ENCODE measurements around the gene SLPI. TPM values are rescaled to one million over a fixed set of nuclear protein-coding genes. Genes with fewer than 3 reads are reported as not detected.

SLPI gene
- total RNA-seq, 1 experiment from 2014 or later, result 13.5 TPM

- DNase-seq (ENCODE audit: low spot score), result no peak
These were observed 21.0 kb upstream of the SLPI start for GRCh38 chr20:45275338-45275737.

DNA sequence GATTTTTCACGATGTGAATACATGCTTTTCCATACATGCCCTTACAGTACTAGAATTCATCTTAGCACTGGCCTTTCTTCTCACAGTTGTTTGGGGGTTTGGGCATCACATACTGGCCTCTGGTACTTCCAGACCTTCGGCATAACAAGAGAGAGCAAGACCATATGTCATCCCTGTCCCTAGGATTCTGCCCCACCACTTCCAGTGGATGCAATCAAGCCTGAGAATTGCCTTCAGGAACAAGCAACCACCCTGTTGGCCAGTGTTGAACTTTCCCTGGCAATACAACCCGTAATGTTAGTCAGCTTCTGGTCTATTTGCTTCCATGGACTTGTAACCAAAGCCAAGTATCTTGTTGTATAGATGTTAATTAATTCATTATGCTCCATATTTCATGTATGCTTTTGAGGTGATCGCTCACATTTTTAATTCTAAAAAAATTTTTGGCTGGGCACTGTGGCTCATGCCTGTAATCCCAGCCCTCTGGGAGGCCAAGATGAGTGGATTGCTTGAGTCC lies 15.4 kb upstream of the SLPI start:
- DNase-seq (ENCODE audit: low spot score), result no peak

GRCh38 chr20:45269056-45269455 lies 14.7 kb upstream of the SLPI start:
- DNase-seq (ENCODE audit: low spot score), result no peak

GRCh38 chr20:45268531-45268930 lies 14.2 kb upstream of the SLPI start:
- DNase-seq (ENCODE audit: low spot score), result no peak

- DNase-seq (ENCODE audit: low spot score), result no peak
These were observed 12.6 kb upstream of the SLPI start for GRCh38 chr20:45266977-45267376.

DNA sequence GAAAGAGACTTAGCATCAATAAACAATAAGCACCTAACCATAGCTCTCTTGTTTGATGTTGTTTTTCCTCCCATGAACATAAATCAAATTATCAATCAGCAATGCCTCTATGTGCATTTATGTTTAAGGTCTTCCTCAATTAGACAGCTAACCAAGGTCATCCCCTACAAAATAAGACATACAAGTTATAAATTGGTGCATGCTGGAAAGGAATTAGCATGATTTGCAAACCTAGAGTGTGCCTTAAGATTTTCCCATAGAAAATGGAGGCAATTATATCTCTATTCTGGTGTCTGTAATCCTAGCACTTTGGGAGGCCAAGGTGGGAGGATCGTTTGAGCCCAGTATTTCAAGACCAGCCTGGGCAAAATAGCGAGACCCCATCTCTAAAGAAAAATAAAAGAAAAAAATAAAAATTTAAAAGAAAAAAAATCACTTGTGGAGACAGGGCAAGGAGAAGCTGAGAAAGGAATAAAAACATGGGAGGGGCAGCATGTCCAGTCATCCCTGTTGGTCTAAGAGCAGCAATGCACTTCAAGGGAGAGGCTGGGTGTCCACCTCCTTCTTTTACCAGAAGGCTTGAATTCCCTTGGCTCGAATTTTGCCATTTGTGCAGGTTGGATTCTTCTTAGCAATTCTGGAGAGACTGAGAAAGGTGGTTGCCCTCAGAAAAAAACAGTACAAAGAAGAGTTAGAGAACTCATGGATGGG lies 9.3 kb upstream of the SLPI start:
- no peak for DNase-seq (ENCODE audit: low spot score)

- DNase-seq (ENCODE audit: low spot score), result no peak
These were observed 4.3 kb upstream of the SLPI start for GRCh38 chr20:45258664-45259063.

- DNase-seq (ENCODE audit: low spot score), result no peak
These were observed 3.9 kb upstream of the SLPI start for GRCh38 chr20:45258259-45258658.

DNA sequence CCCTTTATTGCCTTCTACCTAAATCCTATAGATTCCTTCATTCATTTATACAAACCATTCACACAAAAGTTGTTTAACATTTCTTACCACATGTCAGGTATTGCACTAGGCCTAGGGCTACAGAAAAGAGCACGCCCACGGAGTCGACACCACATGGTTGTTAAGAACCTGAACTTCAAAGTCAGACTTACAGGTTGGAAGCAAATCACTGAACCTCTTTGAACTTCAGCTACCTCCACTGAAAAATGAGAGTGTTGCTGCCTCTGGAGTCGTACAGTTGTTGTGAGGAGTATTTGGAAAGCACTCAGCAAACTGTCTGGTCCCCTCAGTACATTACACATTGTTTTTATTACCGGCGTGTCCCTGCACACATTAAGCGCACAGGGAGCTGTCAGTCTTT lies 3.3 kb upstream of the SLPI start:
- no peak for DNase-seq (ENCODE audit: low spot score)

DNA sequence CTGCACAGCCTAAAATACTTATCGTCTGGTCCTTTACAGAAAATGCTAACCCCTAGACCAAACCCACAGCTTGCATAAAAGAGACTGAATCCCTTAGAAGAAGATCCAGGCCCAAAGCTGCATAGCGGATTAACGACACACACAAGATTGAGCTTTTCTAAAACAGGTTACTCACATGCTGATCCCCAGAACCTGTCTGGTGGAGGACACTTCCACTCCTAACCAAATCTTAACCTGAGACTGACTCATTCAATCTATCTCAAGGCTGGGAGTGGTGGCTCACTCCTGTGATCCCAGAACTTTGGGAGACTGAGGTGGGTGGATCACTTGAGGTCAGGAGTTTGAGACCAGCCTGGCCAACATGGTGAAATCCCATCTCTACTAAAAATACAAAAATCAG lies 2.8 kb upstream of the SLPI start:
- no peak for DNase-seq (ENCODE audit: low spot score)

DNA sequence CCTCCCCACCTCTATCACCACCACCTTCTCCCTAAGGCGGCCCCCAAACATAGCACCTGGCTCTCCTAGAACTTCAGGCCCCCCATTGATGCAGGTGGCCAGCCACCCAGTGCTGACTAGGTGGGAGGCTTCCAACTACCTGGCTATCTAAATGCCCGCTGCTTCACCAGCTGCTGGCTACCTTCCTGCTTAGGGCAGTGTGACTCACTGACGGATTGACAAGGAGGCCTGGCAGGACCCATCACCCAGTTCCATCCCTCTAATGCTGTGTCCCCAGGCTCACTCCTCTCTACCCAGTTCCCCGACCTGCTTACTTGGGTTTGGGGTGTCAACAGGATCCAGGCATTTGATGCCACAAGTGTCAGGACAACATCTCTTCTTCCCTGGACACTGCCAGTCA lies 1.1 kb downstream of the SLPI start:
- peak; percentile 38 for DNase-seq (ENCODE audit: low spot score)

- DNase-seq (ENCODE audit: low spot score), result no peak
These were observed 2.3 kb downstream of the SLPI start for GRCh38 chr20:45251884-45252560.

- no peak for DNase-seq (ENCODE audit: low spot score)
These were observed 5.8 kb downstream of the SLPI start for GRCh38 chr20:45248609-45249008.

- no peak for DNase-seq (ENCODE audit: low spot score)
These were observed 6.5 kb downstream of the SLPI start for GRCh38 chr20:45247865-45248264.

- no peak for DNase-seq (ENCODE audit: low spot score)
These were observed 8.3 kb downstream of the SLPI start for GRCh38 chr20:45246109-45246508.

GRCh38 chr20:45238139-45238538 lies 16.2 kb downstream of the SLPI start:
- no peak for DNase-seq (ENCODE audit: low spot score)

GRCh38 chr20:45235995-45236394 lies 18.4 kb downstream of the SLPI start:
- DNase-seq (ENCODE audit: low spot score), result peak; percentile 53

GRCh38 chr20:45230631-45231030 lies 23.7 kb downstream of the SLPI start:
- DNase-seq (ENCODE audit: low spot score), result no peak

- peak; percentile 86 for DNase-seq (ENCODE audit: low spot score)
These were observed 24.9 kb downstream of the SLPI start for GRCh38 chr20:45229264-45230056.

- DNase-seq (ENCODE audit: low spot score), result no peak
These were observed 28.1 kb downstream of the SLPI start for GRCh38 chr20:45226287-45226686.

- no peak for DNase-seq (ENCODE audit: low spot score)
These were observed 31.2 kb downstream of the SLPI start for GRCh38 chr20:45223136-45223535.

DNA sequence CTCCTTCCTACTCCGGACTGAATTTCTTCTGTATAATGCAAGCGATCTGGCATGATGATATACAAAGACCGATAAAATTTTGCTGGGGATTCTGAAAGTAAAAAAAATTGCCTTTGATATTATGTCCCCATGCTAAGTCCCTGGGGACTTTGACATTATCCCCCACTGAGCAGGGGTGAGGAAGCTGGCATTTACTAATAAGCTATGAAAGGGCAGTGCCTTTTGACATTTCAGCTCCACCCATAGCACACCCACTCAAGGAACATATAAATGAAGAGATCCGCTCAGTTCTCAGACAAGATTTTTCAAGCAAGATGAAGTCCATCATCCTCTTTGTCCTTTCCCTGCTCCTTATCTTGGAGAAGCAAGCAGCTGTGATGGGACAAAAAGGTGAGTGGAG lies 33.3 kb downstream of the SLPI start, which contains the start of gene SEMG2:
Gene SEMG2, plus strand, starts transcription at position 298 of the 400 bp plus-strand sequence. Its CDS starts 17 bp downstream, at position 315.
- no peak for DNase-seq (ENCODE audit: low spot score)
